HL-60 (cell line): Measurements from ENCODE around the gene RASAL2.

Experiments used
- CTCF ChIP-seq: IDR thresholded peaks from one replicate; pipeline ENCODE4 v1.5.1; 2011; ENCODE audit warnings: low read length, control low read depth, inconsistent platforms; ENCODE audit not compliant: insufficient read depth
- POLR2AphosphoS5 ChIP-seq: IDR thresholded peaks from 2 replicates; pipeline ENCODE4 v1.6.1; 2012; ENCODE audit warnings: low read depth
- REST ChIP-seq: IDR thresholded peaks from 2 replicates; pipeline ENCODE4 v1.6.1; 2012; ENCODE audit warnings: low read depth; ENCODE audit not compliant: insufficient replicate concordance

GRCh38 chr1:178275553-178275952 is 181.6 kb downstream of the RASAL2 start:
- TF ChIP-seq REST (no peak), CTCF (no peak), POLR2AphosphoS5 (no peak)
